Measurements from ENCODE around the gene WDPCP. TPM values are rescaled to one million over a fixed set of nuclear protein-coding genes. Genes with fewer than 3 reads are reported as not detected.
"Not testable (repeated sequence)": the region's sequence is repeated elsewhere in the genome, so short reads cannot be mapped to it uniquely, and the experiment has no call there.

WDPCP gene
- total RNA-seq, 1 donor from 2014 or later: 14.1 TPM

DNA sequence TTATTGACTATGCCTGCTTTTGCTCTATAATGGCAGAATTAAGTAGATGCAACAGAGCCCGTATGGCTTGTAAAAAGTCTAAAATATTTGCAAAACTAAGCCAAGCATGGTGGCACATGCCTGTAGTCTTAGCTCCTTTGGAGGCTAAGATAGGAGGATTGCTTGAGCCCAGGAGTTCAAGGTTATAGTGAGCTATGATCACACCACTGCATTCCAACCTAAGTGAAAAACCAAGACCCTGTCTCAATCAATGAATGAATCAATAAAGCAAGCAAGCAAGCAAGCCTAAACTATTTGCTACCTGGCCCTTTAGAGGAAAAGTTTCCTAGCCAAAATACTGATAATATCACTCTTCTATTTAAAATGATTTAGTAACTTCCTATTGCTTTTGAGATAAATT is 277.7 kb downstream of the WDPCP start:
- no peak overlapping the region for H3K4me3 Mint-ChIP-seq (ENCODE audit: low read depth)
- peaks cover 29% of the 10 kb centered on the region for H3K9me3 Mint-ChIP-seq (ENCODE audit: low read depth)
- no peak for DNase-seq (ENCODE audit: low spot score, unreplicated experiment)
- TF ChIP-seq CTCF (IDR thresholded peaks at IDR 0.05; ENCODE audit: unreplicated experiment): no peak
- no peak overlapping the region for H3K27ac Mint-ChIP-seq
- H3K36me3 Mint-ChIP-seq (ENCODE audit: insufficient read depth): peaks cover 19% of the 10 kb centered on the region
- H3K4me1 Mint-ChIP-seq (ENCODE audit: low read depth): peaks cover 3% of the 10 kb centered on the region
- H3K27me3 Mint-ChIP-seq: no peaks in the 10 kb centered on the region

DNA sequence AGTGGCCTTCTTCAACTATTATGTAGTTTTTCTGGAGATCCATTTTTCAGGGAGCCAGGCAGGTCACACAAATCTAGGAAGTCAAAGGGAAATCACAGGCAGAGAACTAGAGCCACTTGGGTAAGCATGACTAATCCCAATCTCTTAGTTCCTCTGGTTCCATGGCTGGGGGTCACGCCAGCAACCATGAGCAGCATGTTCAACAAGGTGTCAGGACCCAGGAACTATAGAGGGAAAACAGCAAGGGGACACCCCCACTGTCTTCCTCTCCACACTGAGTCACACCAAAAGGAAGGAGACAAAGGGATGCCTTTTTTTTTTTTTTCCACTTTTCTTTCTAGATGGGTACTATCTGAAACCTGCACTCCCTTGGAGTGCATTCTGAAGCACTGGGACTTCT is 286.8 kb downstream of the WDPCP start:
- TF ChIP-seq CTCF (IDR thresholded peaks at IDR 0.05; ENCODE audit: unreplicated experiment): no peak
- H3K9me3 Mint-ChIP-seq (ENCODE audit: low read depth): peaks cover 57% of the 10 kb centered on the region
- no peaks in the 10 kb centered on the region for H3K4me1 Mint-ChIP-seq (ENCODE audit: low read depth)
- H3K27me3 Mint-ChIP-seq: no peaks in the 10 kb centered on the region
- H3K27ac Mint-ChIP-seq: no peak overlapping the region
- no peak for DNase-seq (ENCODE audit: low spot score, unreplicated experiment)
- peaks cover 22% of the 10 kb centered on the region for H3K36me3 Mint-ChIP-seq (ENCODE audit: insufficient read depth)
- no peak overlapping the region for H3K4me3 Mint-ChIP-seq (ENCODE audit: low read depth)

DNA sequence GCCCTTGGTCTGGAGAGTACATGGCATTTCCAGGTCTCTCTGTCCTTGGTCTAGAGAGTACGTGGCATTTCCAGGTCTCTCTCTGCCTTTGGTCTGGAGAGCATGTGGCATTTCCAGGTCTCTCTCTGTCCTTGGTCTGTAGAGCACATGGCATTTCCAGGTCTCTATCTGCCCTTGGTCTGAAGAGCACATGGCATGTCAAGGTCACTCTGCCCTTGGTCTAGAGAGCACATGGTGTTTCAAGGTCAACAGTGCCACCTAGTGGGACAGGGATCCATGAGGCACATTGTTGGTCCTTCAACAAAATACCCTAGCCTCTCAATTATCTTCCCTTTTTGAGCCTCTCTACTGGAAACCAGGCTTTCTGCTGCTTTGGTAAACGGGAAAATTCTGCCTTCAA is 287.4 kb downstream of the WDPCP start:
- peaks cover 24% of the 10 kb centered on the region for H3K36me3 Mint-ChIP-seq (ENCODE audit: insufficient read depth)
- TF ChIP-seq CTCF (IDR thresholded peaks at IDR 0.05; ENCODE audit: unreplicated experiment): no peak
- no peaks in the 10 kb centered on the region for H3K4me1 Mint-ChIP-seq (ENCODE audit: low read depth)
- H3K4me3 Mint-ChIP-seq (ENCODE audit: low read depth): no peak overlapping the region
- peaks cover 61% of the 10 kb centered on the region for H3K9me3 Mint-ChIP-seq (ENCODE audit: low read depth)
- DNase-seq (ENCODE audit: low spot score, unreplicated experiment): no peak
- H3K27ac Mint-ChIP-seq: no peak overlapping the region
- no peaks in the 10 kb centered on the region for H3K27me3 Mint-ChIP-seq

DNA sequence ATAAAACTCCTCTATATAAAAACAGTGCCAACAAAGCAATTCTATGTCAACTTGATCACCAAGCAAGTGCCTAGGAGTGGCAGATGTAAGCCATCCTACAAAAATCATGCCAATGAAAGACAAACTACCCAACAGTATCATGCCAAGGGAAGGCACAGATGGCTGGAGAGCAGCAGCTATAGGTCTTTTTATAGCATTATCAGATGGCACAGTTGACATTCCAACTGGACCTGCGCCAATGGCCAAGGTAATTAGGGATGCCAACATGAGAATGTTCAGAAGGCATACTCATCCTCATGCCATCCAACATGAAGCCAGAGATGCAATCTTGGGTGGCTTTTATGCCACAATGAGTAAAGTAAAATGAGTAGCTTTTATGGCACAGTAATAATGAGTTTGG is 300.3 kb downstream of the WDPCP start:
- H3K27me3 Mint-ChIP-seq: no peaks in the 10 kb centered on the region
- H3K9me3 Mint-ChIP-seq (ENCODE audit: low read depth): peaks cover 31% of the 10 kb centered on the region
- H3K27ac Mint-ChIP-seq: no peak overlapping the region
- TF ChIP-seq CTCF (IDR thresholded peaks at IDR 0.05; ENCODE audit: unreplicated experiment): no peak
- no peaks in the 10 kb centered on the region for H3K4me1 Mint-ChIP-seq (ENCODE audit: low read depth)
- DNase-seq (ENCODE audit: low spot score, unreplicated experiment): no peak
- H3K4me3 Mint-ChIP-seq (ENCODE audit: low read depth): no peak overlapping the region
- H3K36me3 Mint-ChIP-seq (ENCODE audit: insufficient read depth): peaks cover 5% of the 10 kb centered on the region

- H3K9me3 Mint-ChIP-seq (ENCODE audit: low read depth): peaks cover 33% of the 10 kb centered on the region
- not testable (repeated sequence) for DNase-seq (ENCODE audit: low spot score, unreplicated experiment); H3K36me3 Mint-ChIP-seq (ENCODE audit: insufficient read depth); H3K4me1 Mint-ChIP-seq (ENCODE audit: low read depth); H3K4me3 Mint-ChIP-seq (ENCODE audit: low read depth); H3K27me3 Mint-ChIP-seq; H3K27ac Mint-ChIP-seq
Measured at GRCh38 chr2:63286520-63286919, 301.8 kb downstream of the WDPCP start.

DNA sequence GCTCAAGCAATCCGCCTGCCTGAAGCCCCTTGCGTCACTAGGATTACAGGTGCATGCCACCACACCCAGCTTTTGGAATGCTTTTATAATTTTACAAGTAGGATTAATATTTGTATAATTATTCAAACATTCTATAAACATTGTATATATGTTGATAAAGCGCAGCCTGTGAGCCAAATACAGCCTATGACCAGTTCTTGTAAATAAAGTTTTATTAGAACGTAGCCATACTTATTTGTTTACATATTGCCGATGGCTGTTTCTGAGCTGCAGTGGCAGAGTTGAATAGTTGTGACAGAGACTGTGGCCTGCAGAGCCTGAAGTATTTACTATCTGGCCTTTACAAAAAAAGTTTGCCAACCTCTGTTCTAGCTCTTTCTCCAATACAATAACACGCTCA is 305.0 kb downstream of the WDPCP start:
- H3K36me3 Mint-ChIP-seq (ENCODE audit: insufficient read depth): peaks cover 7% of the 10 kb centered on the region
- H3K4me1 Mint-ChIP-seq (ENCODE audit: low read depth): no peaks in the 10 kb centered on the region
- H3K9me3 Mint-ChIP-seq (ENCODE audit: low read depth): peaks cover 48% of the 10 kb centered on the region
- H3K27ac Mint-ChIP-seq: no peak overlapping the region
- DNase-seq (ENCODE audit: low spot score, unreplicated experiment): no peak
- no peaks in the 10 kb centered on the region for H3K27me3 Mint-ChIP-seq
- no peak overlapping the region for H3K4me3 Mint-ChIP-seq (ENCODE audit: low read depth)
- TF ChIP-seq CTCF (IDR thresholded peaks at IDR 0.05; ENCODE audit: unreplicated experiment): no peak
